ENCODE data around the gene CAPN5. TPM values are rescaled to one million over a fixed set of nuclear protein-coding genes. Genes with fewer than 3 reads are reported as not detected.

Gene CAPN5
- total and polyA plus RNA-seq, 2 of the 8 experiments (the other 6 are each of a cell fraction or from before 2014, with no cell fraction given): 21.5 to 22.4 TPM

DNA sequence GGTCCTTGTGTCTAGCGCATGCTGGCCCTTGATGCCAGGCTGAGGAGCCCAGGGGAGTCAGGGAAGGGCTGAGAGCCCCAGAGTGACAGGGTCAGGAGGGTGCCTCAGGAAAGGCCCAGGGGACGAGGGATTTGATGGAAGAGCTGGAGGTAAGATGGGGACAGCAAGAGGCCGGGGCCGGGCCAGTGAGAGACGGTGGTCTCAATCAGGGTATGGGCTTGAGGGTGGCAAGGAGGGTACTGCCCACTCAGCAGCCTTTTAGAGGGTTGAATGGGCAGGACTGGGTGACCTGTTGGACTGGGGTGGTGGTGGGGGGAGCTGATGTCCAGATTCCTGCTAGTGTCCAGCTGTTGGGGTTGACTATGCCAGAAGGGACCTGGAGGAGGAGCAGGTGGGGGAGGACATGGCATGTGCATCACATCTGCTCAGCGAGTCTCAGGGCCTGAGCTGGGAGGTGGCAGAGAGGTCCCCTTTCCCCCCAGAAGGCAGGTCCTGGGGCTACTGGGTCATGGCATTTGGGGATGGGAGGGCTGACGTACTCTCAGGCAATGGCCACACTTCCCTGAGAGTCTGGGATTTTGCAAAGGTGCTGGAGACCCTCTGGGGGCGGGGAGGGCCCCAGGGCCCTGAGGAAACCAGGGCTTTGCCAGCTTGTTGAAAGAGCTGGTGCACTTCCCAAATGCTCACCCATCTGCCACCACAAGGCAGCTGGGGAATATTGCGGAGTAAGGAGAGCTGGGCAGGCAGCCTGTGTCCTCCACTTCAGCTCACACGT, 79.7 kb downstream of the CAPN5 start (continued):
- TF ChIP-seq, protein P1, sequence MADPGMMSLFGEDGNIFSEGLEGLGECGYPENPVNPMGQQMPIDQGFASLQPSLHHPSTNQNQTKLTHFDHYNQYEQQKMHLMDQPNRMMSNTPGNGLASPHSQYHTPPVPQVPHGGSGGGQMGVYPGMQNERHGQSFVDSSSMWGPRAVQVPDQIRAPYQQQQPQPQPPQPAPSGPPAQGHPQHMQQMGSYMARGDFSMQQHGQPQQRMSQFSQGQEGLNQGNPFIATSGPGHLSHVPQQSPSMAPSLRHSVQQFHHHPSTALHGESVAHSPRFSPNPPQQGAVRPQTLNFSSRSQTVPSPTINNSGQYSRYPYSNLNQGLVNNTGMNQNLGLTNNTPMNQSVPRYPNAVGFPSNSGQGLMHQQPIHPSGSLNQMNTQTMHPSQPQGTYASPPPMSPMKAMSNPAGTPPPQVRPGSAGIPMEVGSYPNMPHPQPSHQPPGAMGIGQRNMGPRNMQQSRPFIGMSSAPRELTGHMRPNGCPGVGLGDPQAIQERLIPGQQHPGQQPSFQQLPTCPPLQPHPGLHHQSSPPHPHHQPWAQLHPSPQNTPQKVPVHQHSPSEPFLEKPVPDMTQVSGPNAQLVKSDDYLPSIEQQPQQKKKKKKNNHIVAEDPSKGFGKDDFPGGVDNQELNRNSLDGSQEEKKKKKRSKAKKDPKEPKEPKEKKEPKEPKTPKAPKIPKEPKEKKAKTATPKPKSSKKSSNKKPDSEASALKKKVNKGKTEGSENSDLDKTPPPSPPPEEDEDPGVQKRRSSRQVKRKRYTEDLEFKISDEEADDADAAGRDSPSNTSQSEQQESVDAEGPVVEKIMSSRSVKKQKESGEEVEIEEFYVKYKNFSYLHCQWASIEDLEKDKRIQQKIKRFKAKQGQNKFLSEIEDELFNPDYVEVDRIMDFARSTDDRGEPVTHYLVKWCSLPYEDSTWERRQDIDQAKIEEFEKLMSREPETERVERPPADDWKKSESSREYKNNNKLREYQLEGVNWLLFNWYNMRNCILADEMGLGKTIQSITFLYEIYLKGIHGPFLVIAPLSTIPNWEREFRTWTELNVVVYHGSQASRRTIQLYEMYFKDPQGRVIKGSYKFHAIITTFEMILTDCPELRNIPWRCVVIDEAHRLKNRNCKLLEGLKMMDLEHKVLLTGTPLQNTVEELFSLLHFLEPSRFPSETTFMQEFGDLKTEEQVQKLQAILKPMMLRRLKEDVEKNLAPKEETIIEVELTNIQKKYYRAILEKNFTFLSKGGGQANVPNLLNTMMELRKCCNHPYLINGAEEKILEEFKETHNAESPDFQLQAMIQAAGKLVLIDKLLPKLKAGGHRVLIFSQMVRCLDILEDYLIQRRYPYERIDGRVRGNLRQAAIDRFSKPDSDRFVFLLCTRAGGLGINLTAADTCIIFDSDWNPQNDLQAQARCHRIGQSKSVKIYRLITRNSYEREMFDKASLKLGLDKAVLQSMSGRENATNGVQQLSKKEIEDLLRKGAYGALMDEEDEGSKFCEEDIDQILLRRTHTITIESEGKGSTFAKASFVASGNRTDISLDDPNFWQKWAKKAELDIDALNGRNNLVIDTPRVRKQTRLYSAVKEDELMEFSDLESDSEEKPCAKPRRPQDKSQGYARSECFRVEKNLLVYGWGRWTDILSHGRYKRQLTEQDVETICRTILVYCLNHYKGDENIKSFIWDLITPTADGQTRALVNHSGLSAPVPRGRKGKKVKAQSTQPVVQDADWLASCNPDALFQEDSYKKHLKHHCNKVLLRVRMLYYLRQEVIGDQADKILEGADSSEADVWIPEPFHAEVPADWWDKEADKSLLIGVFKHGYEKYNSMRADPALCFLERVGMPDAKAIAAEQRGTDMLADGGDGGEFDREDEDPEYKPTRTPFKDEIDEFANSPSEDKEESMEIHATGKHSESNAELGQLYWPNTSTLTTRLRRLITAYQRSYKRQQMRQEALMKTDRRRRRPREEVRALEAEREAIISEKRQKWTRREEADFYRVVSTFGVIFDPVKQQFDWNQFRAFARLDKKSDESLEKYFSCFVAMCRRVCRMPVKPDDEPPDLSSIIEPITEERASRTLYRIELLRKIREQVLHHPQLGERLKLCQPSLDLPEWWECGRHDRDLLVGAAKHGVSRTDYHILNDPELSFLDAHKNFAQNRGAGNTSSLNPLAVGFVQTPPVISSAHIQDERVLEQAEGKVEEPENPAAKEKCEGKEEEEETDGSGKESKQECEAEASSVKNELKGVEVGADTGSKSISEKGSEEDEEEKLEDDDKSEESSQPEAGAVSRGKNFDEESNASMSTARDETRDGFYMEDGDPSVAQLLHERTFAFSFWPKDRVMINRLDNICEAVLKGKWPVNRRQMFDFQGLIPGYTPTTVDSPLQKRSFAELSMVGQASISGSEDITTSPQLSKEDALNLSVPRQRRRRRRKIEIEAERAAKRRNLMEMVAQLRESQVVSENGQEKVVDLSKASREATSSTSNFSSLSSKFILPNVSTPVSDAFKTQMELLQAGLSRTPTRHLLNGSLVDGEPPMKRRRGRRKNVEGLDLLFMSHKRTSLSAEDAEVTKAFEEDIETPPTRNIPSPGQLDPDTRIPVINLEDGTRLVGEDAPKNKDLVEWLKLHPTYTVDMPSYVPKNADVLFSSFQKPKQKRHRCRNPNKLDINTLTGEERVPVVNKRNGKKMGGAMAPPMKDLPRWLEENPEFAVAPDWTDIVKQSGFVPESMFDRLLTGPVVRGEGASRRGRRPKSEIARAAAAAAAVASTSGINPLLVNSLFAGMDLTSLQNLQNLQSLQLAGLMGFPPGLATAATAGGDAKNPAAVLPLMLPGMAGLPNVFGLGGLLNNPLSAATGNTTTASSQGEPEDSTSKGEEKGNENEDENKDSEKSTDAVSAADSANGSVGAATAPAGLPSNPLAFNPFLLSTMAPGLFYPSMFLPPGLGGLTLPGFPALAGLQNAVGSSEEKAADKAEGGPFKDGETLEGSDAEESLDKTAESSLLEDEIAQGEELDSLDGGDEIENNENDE (IDR thresholded peaks at IDR 0.05; ENCODE audit: insufficient replicate concordance, low read length): no peak
- no peak for TF ChIP-seq KDM4A (IDR thresholded peaks at IDR 0.05; ENCODE audit: low read depth, low read length, severe bottlenecking)
- TF ChIP-seq CTBP2 (IDR thresholded peaks at IDR 0.05; ENCODE audit: borderline replicate concordance, insufficient read depth, insufficient read length, low read length): no peak
- TF ChIP-seq RNF2 (IDR thresholded peaks at IDR 0.05; ENCODE audit: borderline replicate concordance, low read depth, low read length, missing control alignments, poor library complexity, severe bottlenecking): no peak
- TF ChIP-seq RFX5 (IDR thresholded peaks at IDR 0.05; ENCODE audit: borderline replicate concordance, low read depth, low read length): no peak
- TF ChIP-seq NRF1 (IDR thresholded peaks at IDR 0.05; ENCODE audit: low read depth, low read length): no peak
- no peak for TF ChIP-seq ZNF274 (IDR thresholded peaks at IDR 0.05; ENCODE audit: borderline replicate concordance, extremely low read depth, low read length)
- no peak for TF ChIP-seq SRF (IDR thresholded peaks at IDR 0.05; ENCODE audit: low read depth, low read length)
- TF ChIP-seq CHD2 (IDR thresholded peaks at IDR 0.05; ENCODE audit: low read length): no peak
- no peak for TF ChIP-seq BCL11A (IDR thresholded peaks at IDR 0.05; ENCODE audit: low read depth in 2 of 2, low read length in 2 of 2)
